SU-DHL-6 (cell line): Measurements from ENCODE around the gene SCARB2.

Experiments used
- H2AFZ ChIP-seq: fragments of 200-600 bp; sonication (generic); 2 replicates; pipeline ENCODE4 v1.6.1; 2014; ENCODE audit warnings: low read depth, mild to moderate bottlenecking, moderate library complexity, mixed read lengths, antibody characterized with exemption, low read length; ENCODE audit not compliant: severe bottlenecking
- H3F3A ChIP-seq: fragments of 200-600 bp; shearing (Covaris generic); 2 replicates; pipeline ENCODE4 v1.6.0; 2016; ENCODE audit warnings: antibody characterized with exemption, mild to moderate bottlenecking; ENCODE audit not compliant: insufficient read depth
- H3K27ac ChIP-seq: fragments of 200-600 bp; sonication (generic); 2 replicates; pipeline ENCODE4 v1.5.1; 2016; ENCODE audit warnings: low read depth, mild to moderate bottlenecking, low read length, moderate library complexity, mixed read lengths
- H3K27me3 ChIP-seq: fragments of 200-600 bp; sonication (generic), shearing (Covaris generic); 2 replicates; pipeline ENCODE4 v1.6.0; 2014; ENCODE audit warnings: mild to moderate bottlenecking, low read length
- H3K36me3 ChIP-seq: fragments of 200-600 bp; sonication (generic); 2 replicates; pipeline ENCODE4 v1.6.1; 2014; ENCODE audit warnings: mild to moderate bottlenecking, low read length, mixed read lengths
- H3K4me2 ChIP-seq: fragments of 300-600, 200-600 bp; shearing (Covaris generic), sonication (generic); 2 replicates; pipeline ENCODE4 v1.6.0; 2014; ENCODE audit warnings: low read length, low read depth, mild to moderate bottlenecking; ENCODE audit not compliant: poor library complexity, severe bottlenecking
- H3K4me3 ChIP-seq: fragments of 200-600 bp; sonication (generic); 2 replicates; pipeline ENCODE4 v1.5.1; 2014; ENCODE audit warnings: antibody characterized with exemption, low read length, mild to moderate bottlenecking, mixed read lengths; ENCODE audit not compliant: insufficient read depth, poor library complexity, severe bottlenecking
- H3K79me2 ChIP-seq: fragments of 200-600 bp; sonication (generic); 2 replicates; pipeline ENCODE4 v1.6.1; 2014; ENCODE audit warnings: mild to moderate bottlenecking, low read length, moderate library complexity; ENCODE audit not compliant: insufficient read depth
- H3K9ac ChIP-seq: fragments of 200-600 bp; sonication (generic); 2 replicates; pipeline ENCODE4 v1.7.0; 2014; ENCODE audit warnings: mild to moderate bottlenecking, low read length
- H3K9me2 ChIP-seq: fragments of 200-600 bp; sonication (generic); replicated peaks from 2 replicates; pipeline ENCODE4 v1.6.1; 2014; ENCODE audit warnings: low read length; ENCODE audit not compliant: insufficient read depth
- H3K9me3 ChIP-seq: fragments of 200-600 bp; sonication (generic); 2 replicates; pipeline ENCODE4 v1.6.1; 2014; ENCODE audit warnings: low read length, mixed read lengths; ENCODE audit not compliant: insufficient read depth
- H4K20me1 ChIP-seq: fragments of 200-600 bp; sonication (generic); 2 replicates; pipeline ENCODE4 v1.6.1; 2014; ENCODE audit warnings: low read depth, mild to moderate bottlenecking, antibody characterized with exemption, low read length, moderate library complexity, mixed read lengths
- CTCF ChIP-seq: fragments of 200-600 bp; sonication (generic); IDR thresholded peaks from one replicate; pipeline ENCODE4 v1.5.1; 2017; ENCODE audit warnings: antibody characterized with exemption, mild to moderate bottlenecking, low read length, moderate library complexity; ENCODE audit not compliant: insufficient read depth, poor library complexity, severe bottlenecking
- EZH2phosphoT487 ChIP-seq: fragments of 200-600 bp; sonication (generic), shearing (Covaris generic); conservative IDR thresholded peaks from 2 replicates; pipeline ENCODE4 v1.6.1; 2018; ENCODE audit warnings: mild to moderate bottlenecking, antibody characterized with exemption, low read length, moderate library complexity, mixed read lengths

The SCARB2 gene

DNA sequence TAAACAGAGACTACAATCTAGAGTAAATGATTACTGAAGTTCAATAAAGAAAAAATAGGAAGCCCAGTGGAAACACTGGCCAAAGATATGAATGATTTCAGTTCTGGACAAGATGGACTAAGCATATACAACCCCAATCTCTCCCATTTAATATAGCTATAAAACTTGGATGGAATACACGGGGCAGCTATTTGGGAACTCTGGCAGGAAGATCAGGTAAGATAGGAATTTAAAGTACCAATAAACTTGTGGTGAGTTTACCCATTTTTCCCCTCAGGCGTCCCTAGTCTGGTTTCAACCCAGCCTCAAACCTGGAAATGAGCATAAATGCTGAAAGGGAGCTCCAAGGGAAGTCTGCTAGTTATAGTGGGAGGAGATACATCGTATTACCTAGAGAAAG, 85.9 kb downstream of the SCARB2 start:
- TF ChIP-seq EZH2phosphoT487 (no peak), CTCF (no peak)
- H3K27me3 ChIP-seq = no peaks in the 10 kb centered on the region
- H4K20me1 ChIP-seq = no peaks in the 10 kb centered on the region
- H3K4me3 ChIP-seq = no peak overlapping the region
- no peak overlapping the region for H3K9ac ChIP-seq
- H3K27ac ChIP-seq = no peak overlapping the region
- H3F3A ChIP-seq = no peaks in the 10 kb centered on the region
- no peaks in the 10 kb centered on the region for H3K36me3 ChIP-seq
- H2AFZ ChIP-seq = no peak overlapping the region
- no peaks in the 10 kb centered on the region for H3K9me2 ChIP-seq
- H3K79me2 ChIP-seq = no peaks in the 10 kb centered on the region
- H3K4me2 ChIP-seq = no peak overlapping the region
- no peaks in the 10 kb centered on the region for H3K9me3 ChIP-seq

DNA sequence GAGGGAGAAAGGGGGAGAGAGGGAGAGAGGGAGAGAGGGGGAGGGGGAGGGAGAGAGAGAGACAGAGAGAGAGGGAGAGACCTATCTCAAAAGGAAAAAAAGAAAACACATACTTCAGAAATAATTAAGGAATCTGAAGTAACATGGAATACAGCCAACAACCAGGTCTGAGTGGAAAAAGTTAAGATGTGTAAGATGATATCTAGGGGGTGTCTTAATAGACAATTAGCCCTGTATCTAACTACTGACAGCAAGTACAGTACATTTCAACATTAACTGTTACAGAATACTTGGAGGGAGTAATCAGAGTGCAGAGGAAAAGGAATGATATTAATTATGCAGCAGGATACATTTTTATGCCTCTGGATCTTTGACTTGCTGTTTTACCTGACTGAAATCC, 87.8 kb downstream of the SCARB2 start:
- no peak overlapping the region for H2AFZ ChIP-seq
- no peaks in the 10 kb centered on the region for H3K36me3 ChIP-seq
- H3K4me3 ChIP-seq = no peak overlapping the region
- H3K27ac ChIP-seq = no peak overlapping the region
- H3F3A ChIP-seq = no peaks in the 10 kb centered on the region
- H3K9me2 ChIP-seq = no peaks in the 10 kb centered on the region
- no peak overlapping the region for H3K9ac ChIP-seq
- no peaks in the 10 kb centered on the region for H4K20me1 ChIP-seq
- H3K4me2 ChIP-seq = no peak overlapping the region
- no peaks in the 10 kb centered on the region for H3K9me3 ChIP-seq
- H3K27me3 ChIP-seq = no peaks in the 10 kb centered on the region
- no peaks in the 10 kb centered on the region for H3K79me2 ChIP-seq
- TF ChIP-seq EZH2phosphoT487 = no peak

DNA sequence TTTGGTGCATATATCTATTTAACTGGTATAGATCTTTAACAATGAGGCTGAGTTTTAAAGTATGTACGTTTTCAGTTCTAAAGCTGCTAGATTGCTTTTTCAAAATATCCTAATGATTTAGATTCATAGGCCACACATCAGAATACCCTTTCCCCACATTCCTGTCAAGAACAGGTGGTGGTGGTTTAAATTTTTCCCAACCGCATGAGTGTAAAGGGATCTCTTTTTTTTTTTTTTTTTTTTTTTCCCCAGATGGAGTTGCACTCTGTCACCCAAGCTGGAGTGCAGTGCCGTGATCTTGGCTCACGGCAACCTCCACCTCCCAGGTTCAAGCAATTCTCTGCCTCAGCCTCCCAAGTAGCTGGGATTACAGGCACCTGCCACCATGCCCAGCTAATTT, 93.4 kb downstream of the SCARB2 start:
- Histone ChIP-seq H3K9me2 (no peaks in the 10 kb centered on the region), H3K27ac (no peak overlapping the region), H4K20me1 (no peaks in the 10 kb centered on the region), H3K4me3 (no peak overlapping the region), H3K27me3 (no peaks in the 10 kb centered on the region), H3K9ac (no peak overlapping the region), H2AFZ (no peak overlapping the region), H3K4me2 (no peak overlapping the region), H3K9me3 (no peaks in the 10 kb centered on the region), H3K36me3 (peaks cover 11% of the 10 kb centered on the region; the same call in 1 of the 2 replicates), H3K79me2 (no peaks in the 10 kb centered on the region), H3F3A (no peaks in the 10 kb centered on the region)
- TF ChIP-seq EZH2phosphoT487 (no peak), CTCF (no peak)

DNA sequence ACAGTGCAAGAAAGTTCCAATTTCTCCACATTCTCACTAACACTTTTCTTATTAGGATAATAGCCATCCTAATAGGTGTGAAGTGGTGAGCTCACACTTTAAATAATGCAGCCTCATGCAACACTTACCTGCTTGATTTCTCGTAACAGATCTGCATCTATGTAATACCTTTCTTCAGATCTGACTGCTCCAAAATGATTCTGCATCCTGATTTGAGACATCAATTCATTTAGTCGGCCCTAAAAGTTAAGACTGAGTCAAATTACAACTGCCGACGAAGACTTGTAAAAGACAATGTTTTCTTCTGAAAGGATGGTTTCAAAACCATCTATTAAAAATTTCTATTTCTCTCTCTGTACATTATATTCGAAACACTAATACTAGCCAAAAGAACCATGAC, 96.1 kb downstream of the SCARB2 start:
- Histone ChIP-seq H3K9me2 (no peaks in the 10 kb centered on the region), H2AFZ (no peak overlapping the region), H4K20me1 (no peaks in the 10 kb centered on the region), H3K36me3 (peaks cover 14% of the 10 kb centered on the region; the same call in 1 of the 2 replicates), H3K9me3 (no peaks in the 10 kb centered on the region), H3K9ac (no peak overlapping the region), H3K27ac (no peak overlapping the region), H3K27me3 (no peaks in the 10 kb centered on the region), H3K4me2 (no peak overlapping the region), H3K4me3 (no peak overlapping the region), H3F3A (no peaks in the 10 kb centered on the region), H3K79me2 (no peaks in the 10 kb centered on the region)
- TF ChIP-seq CTCF (no peak), EZH2phosphoT487 (no peak)
